ENCODE results near the gene GAD2.
A peak's percentile ranks its signal among the peaks of the same experiment; 100 is the strongest.

The GAD2 gene

GRCh38 chr10:26259341-26259740, 42.8 kb downstream of the GAD2 start (continued):
- TF ChIP-seq, protein P1, sequence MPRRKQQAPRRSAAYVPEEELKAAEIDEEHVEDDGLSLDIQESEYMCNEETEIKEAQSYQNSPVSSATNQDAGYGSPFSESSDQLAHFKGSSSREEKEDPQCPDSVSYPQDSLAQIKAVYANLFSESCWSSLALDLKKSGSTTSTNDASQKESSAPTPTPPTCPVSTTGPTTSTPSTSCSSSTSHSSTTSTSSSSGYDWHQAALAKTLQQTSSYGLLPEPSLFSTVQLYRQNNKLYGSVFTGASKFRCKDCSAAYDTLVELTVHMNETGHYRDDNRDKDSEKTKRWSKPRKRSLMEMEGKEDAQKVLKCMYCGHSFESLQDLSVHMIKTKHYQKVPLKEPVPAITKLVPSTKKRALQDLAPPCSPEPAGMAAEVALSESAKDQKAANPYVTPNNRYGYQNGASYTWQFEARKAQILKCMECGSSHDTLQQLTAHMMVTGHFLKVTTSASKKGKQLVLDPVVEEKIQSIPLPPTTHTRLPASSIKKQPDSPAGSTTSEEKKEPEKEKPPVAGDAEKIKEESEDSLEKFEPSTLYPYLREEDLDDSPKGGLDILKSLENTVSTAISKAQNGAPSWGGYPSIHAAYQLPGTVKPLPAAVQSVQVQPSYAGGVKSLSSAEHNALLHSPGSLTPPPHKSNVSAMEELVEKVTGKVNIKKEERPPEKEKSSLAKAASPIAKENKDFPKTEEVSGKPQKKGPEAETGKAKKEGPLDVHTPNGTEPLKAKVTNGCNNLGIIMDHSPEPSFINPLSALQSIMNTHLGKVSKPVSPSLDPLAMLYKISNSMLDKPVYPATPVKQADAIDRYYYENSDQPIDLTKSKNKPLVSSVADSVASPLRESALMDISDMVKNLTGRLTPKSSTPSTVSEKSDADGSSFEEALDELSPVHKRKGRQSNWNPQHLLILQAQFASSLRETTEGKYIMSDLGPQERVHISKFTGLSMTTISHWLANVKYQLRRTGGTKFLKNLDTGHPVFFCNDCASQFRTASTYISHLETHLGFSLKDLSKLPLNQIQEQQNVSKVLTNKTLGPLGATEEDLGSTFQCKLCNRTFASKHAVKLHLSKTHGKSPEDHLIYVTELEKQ (tag by site-specific recombination; IDR thresholded peaks at IDR 0.05; ENCODE audit: borderline replicate concordance) = no peak
- TF ChIP-seq PRDM4 (tag by site-specific recombination; IDR thresholded peaks at IDR 0.05) (no peak), ZNF792 (tag by site-specific recombination; IDR thresholded peaks at IDR 0.05) (no peak), ZNF830 (tag by site-specific recombination; IDR thresholded peaks at IDR 0.05; ENCODE audit: low read depth) (no peak), ZBTB6 (tag by site-specific recombination; IDR thresholded peaks at IDR 0.05) (no peak), ZEB2 (tag by site-specific recombination; IDR thresholded peaks at IDR 0.05) (no peak)

DNA sequence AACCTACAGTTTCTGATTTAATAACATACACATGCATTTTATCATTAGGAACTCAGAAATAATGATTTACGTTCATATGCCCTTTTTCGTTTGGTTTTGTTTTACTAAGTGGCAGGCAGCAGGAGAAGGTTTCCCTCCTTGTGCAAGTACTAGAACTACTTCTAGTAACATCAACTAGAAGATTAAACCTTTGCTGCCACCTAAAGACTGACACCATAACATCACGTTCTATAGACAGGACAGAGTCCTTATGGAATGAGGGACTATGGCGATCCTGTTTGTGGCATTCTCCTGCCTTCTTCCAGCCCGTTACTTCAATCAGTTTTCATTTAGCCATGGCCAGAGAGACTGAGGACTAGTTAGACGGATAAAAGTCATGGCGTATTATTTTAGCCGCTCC, 53.2 kb downstream of the GAD2 start:
- TF ChIP-seq ZNF654 (tag by site-specific recombination; IDR thresholded peaks at IDR 0.05; ENCODE audit: low read depth) = peak; percentile 85
- TF ChIP-seq ZNF335 (tag by site-specific recombination; conservative IDR thresholded peaks at IDR 0.05) = no peak
- TF ChIP-seq ZNF660 (tag by site-specific recombination; IDR thresholded peaks at IDR 0.05) = 0 out of 2 replicates have a peak, but pooled peaks have one; percentile 20
- TF ChIP-seq HIC1 (tag by site-specific recombination; IDR thresholded peaks at IDR 0.05) = no peak
- TF ChIP-seq ZNF549 (tag by site-specific recombination; IDR thresholded peaks at IDR 0.05) = peak; percentile 54
- peak; percentile 45; the same call in 1 of the 2 replicates for TF ChIP-seq CTCF (tag by site-specific recombination; IDR thresholded peaks at IDR 0.05)
- peak; percentile 90 for TF ChIP-seq ZSCAN30 (tag by site-specific recombination; IDR thresholded peaks at IDR 0.05)
- TF ChIP-seq SCRT2 (tag by site-specific recombination; IDR thresholded peaks at IDR 0.05) = no peak
- CTCF ChIA-PET = interaction anchor here (0.7 to 4.2 kb wide), 11 partner anchors 64 to 726 kb away, joined by 3 to 39 read pairs (median 4); no protein-coding TSS in a partner anchor

More for the DNA sequence above, 53.2 kb downstream of the GAD2 start:
- H3K9me3 ChIP-seq (ENCODE audit: control insufficient read depth, insufficient read depth, low read depth, low read length) = no peaks in the 10 kb centered on the region
- no peak overlapping the region for H3K27ac ChIP-seq (ENCODE audit: extremely low read depth, low read depth, low read length)
- no peak overlapping the region for H3K4me3 ChIP-seq (ENCODE audit: low read depth, low read length)
- H3K4me1 ChIP-seq (ENCODE audit: control insufficient read depth, insufficient read depth, low read length) = no peaks in the 10 kb centered on the region
- no peaks in the 10 kb centered on the region for H3K36me3 ChIP-seq (ENCODE audit: control insufficient read depth in 2 of 2, insufficient read depth in 1 of 2, low read length in 2 of 2)
- POLR2A ChIA-PET = no interaction called here

Measured in HEK293 (cell line).